CD4-positive, alpha-beta T cell treated with Interleukin-12 subunit alpha and Interleukin-12 subunit beta, for 1 hour (primary cell): ENCODE data around the gene CASP7.
"Not testable (repeated sequence)": the region's sequence is repeated elsewhere in the genome, so short reads cannot be mapped to it uniquely, and the experiment has no call there.

Source experiments
- DNase-seq: peaks from one replicate; pipeline ENCODE4 v3.0.0-alpha.2; 2020

The CASP7 gene

GRCh38 chr10:113754768-113755167, 75.1 kb downstream of the CASP7 start:
- no peak for DNase-seq

GRCh38 chr10:113756940-113757543, 77.3 kb downstream of the CASP7 start:
- DNase-seq = no peak

DNA sequence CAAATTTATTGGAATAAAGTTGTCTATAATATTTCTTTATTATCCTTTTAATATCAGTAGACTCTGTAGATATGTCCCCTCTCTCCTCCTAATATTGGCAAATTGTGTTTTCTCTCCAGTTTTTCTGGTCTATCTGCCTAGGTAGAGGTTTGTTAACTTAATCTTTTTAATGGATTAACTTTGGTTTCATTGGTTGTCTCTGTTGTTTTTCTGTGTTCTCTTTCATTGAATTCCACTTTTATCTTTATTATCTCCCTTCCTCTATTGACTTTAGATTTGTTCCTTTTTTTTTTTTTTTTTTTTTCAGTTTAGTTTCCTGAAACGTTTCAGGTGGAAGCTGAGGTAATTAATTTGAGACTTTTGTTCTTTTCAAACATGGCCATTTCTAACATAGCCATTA, 82.4 kb downstream of the CASP7 start:
- no peak for DNase-seq

DNA sequence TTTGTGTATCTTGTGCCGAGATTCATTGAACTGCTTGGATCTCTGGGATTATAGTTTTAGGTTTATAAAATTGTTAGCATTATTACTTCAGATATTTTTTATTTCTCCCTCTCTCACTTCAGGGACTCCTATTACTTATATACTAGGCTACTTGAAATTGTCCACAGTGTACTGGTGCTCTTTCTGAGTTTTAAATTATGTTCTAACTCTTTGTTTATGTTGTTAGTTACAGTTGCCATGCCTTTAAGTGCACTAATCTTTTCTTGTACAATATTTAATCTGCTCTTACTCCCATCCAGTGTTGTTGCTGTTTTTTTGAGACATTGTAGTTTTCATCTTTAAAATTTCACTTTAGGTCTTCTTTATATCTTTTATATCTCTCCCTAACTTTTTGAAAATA, 84.9 kb downstream of the CASP7 start:
- no peak for DNase-seq

- DNase-seq = no peak
Measured at GRCh38 chr10:113765910-113766309, 86.2 kb downstream of the CASP7 start.

- DNase-seq = no peak
Measured at GRCh38 chr10:113767222-113767621, 87.5 kb downstream of the CASP7 start.

GRCh38 chr10:113770346-113770745, 90.6 kb downstream of the CASP7 start:
- no peak for DNase-seq

- DNase-seq = not testable (repeated sequence)
Measured at GRCh38 chr10:113771131-113771530, 91.4 kb downstream of the CASP7 start.

- DNase-seq = no peak
Measured at GRCh38 chr10:113775686-113776294, 96.1 kb downstream of the CASP7 start.

DNA sequence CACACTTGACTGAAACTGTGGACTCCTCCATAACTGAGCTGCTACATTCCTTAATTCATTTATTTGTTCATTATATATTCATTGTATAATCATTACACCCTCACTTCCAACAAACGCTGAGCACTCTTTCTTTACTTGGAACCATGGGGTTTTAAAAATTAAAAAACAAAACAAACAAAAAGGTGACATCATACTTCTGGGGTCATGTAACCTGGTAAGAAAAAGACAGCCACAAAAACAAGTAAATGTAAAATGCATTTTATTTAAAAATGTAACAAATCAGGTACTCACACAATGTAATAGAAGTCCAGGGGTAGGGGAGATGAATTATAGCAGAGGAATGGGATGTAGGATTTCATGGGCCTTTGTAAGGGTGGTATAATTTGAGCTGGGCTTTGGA, 96.8 kb downstream of the CASP7 start:
- DNase-seq = no peak
